ENCODE results near the gene TRABD2B. TPM values are rescaled to one million over a fixed set of nuclear protein-coding genes. Genes with fewer than 3 reads are reported as not detected.

Gene TRABD2B
- polyA plus RNA-seq, 2 donors: 0.24 to 0.34 TPM

GRCh38 chr1:47795102-47795501, 202.1 kb downstream of the TRABD2B start:
- no peaks in the 10 kb centered on the region for H3K9me3 ChIP-seq (ENCODE audit: control insufficient read depth in 2 of 2, insufficient read depth in 1 of 2, low read depth in 1 of 2, low read length in 1 of 2)
- no peak overlapping the region for H3K4me3 ChIP-seq (ENCODE audit: low read depth in 1 of 2, low read length in 2 of 2)
- 94 to 95% methylated on average over 2 of the region's 2 CpGs for WGBS, 2 donors
- no peaks in the 10 kb centered on the region for H3K36me3 ChIP-seq (ENCODE audit: control insufficient read depth in 2 of 2, insufficient read depth in 2 of 2, low read length in 1 of 2)
- H3K27ac ChIP-seq (ENCODE audit: low read depth in 2 of 2, low read length in 1 of 2): no peak overlapping the region
- H3K27me3 ChIP-seq (ENCODE audit: control insufficient read depth in 1 of 2, insufficient read depth in 2 of 2, low read length in 2 of 2): no peaks in the 10 kb centered on the region
- H3K4me1 ChIP-seq (ENCODE audit: control insufficient read depth in 2 of 2, insufficient read depth in 2 of 2, low read length in 1 of 2): peaks cover 0 to 11% of the 10 kb centered on the region in 2 donors

GRCh38 chr1:47794530-47794929, 202.7 kb downstream of the TRABD2B start:
- peaks cover 0 to 11% of the 10 kb centered on the region in 2 donors for H3K4me1 ChIP-seq (ENCODE audit: control insufficient read depth in 2 of 2, insufficient read depth in 2 of 2, low read length in 1 of 2)
- H3K4me3 ChIP-seq (ENCODE audit: low read depth in 1 of 2, low read length in 2 of 2): no peak overlapping the region
- no peaks in the 10 kb centered on the region for H3K9me3 ChIP-seq (ENCODE audit: control insufficient read depth in 2 of 2, insufficient read depth in 1 of 2, low read depth in 1 of 2, low read length in 1 of 2)
- H3K27me3 ChIP-seq (ENCODE audit: control insufficient read depth in 1 of 2, insufficient read depth in 2 of 2, low read length in 2 of 2): no peaks in the 10 kb centered on the region
- no peaks in the 10 kb centered on the region for H3K36me3 ChIP-seq (ENCODE audit: control insufficient read depth in 2 of 2, insufficient read depth in 2 of 2, low read length in 1 of 2)
- H3K27ac ChIP-seq (ENCODE audit: low read depth in 2 of 2, low read length in 1 of 2): no peak overlapping the region
- 94 to 96% methylated on average over 9 of the region's 9 CpGs for WGBS, 2 donors

- 70 to 78% methylated on average over 5 of the region's 5 CpGs for WGBS, 2 donors
- H3K4me1 ChIP-seq (ENCODE audit: control insufficient read depth in 2 of 2, insufficient read depth in 2 of 2, low read length in 1 of 2): peaks cover 0 to 11% of the 10 kb centered on the region in 2 donors
- no peak overlapping the region for H3K27ac ChIP-seq (ENCODE audit: low read depth in 2 of 2, low read length in 1 of 2)
- H3K27me3 ChIP-seq (ENCODE audit: control insufficient read depth in 1 of 2, insufficient read depth in 2 of 2, low read length in 2 of 2): no peaks in the 10 kb centered on the region
- no peak overlapping the region for H3K4me3 ChIP-seq (ENCODE audit: low read depth in 1 of 2, low read length in 2 of 2)
- no peaks in the 10 kb centered on the region for H3K36me3 ChIP-seq (ENCODE audit: control insufficient read depth in 2 of 2, insufficient read depth in 2 of 2, low read length in 1 of 2)
- no peaks in the 10 kb centered on the region for H3K9me3 ChIP-seq (ENCODE audit: control insufficient read depth in 2 of 2, insufficient read depth in 1 of 2, low read depth in 1 of 2, low read length in 1 of 2)
These were observed 203.1 kb downstream of the TRABD2B start for GRCh38 chr1:47794081-47794480.

GRCh38 chr1:47793563-47793962, 203.6 kb downstream of the TRABD2B start:
- H3K9me3 ChIP-seq (ENCODE audit: control insufficient read depth in 2 of 2, insufficient read depth in 1 of 2, low read depth in 1 of 2, low read length in 1 of 2): no peaks in the 10 kb centered on the region
- H3K27ac ChIP-seq (ENCODE audit: low read depth in 2 of 2, low read length in 1 of 2): no peak overlapping the region
- no peaks in the 10 kb centered on the region for H3K36me3 ChIP-seq (ENCODE audit: control insufficient read depth in 2 of 2, insufficient read depth in 2 of 2, low read length in 1 of 2)
- no peaks in the 10 kb centered on the region for H3K27me3 ChIP-seq (ENCODE audit: control insufficient read depth in 1 of 2, insufficient read depth in 2 of 2, low read length in 2 of 2)
- H3K4me1 ChIP-seq (ENCODE audit: control insufficient read depth in 2 of 2, insufficient read depth in 2 of 2, low read length in 1 of 2): peaks cover 0 to 11% of the 10 kb centered on the region in 2 donors
- no peak overlapping the region for H3K4me3 ChIP-seq (ENCODE audit: low read depth in 1 of 2, low read length in 2 of 2)

GRCh38 chr1:47792779-47793178, 204.4 kb downstream of the TRABD2B start:
- H3K36me3 ChIP-seq (ENCODE audit: control insufficient read depth in 2 of 2, insufficient read depth in 2 of 2, low read length in 1 of 2): no peaks in the 10 kb centered on the region
- peaks cover 0 to 11% of the 10 kb centered on the region in 2 donors for H3K4me1 ChIP-seq (ENCODE audit: control insufficient read depth in 2 of 2, insufficient read depth in 2 of 2, low read length in 1 of 2)
- H3K27ac ChIP-seq (ENCODE audit: low read depth in 2 of 2, low read length in 1 of 2): no peak overlapping the region
- no peak overlapping the region for H3K4me3 ChIP-seq (ENCODE audit: low read depth in 1 of 2, low read length in 2 of 2)
- H3K27me3 ChIP-seq (ENCODE audit: control insufficient read depth in 1 of 2, insufficient read depth in 2 of 2, low read length in 2 of 2): no peaks in the 10 kb centered on the region
- WGBS, 2 donors: 81 to 84% methylated on average over 3 of the region's 3 CpGs
- no peaks in the 10 kb centered on the region for H3K9me3 ChIP-seq (ENCODE audit: control insufficient read depth in 2 of 2, insufficient read depth in 1 of 2, low read depth in 1 of 2, low read length in 1 of 2)

GRCh38 chr1:47791879-47792608, 205.1 kb downstream of the TRABD2B start:
- 69 to 73% methylated on average over 7 of the region's 7 CpGs for WGBS, 2 donors
- H3K36me3 ChIP-seq (ENCODE audit: control insufficient read depth in 2 of 2, insufficient read depth in 2 of 2, low read length in 1 of 2): no peaks in the 10 kb centered on the region
- H3K27me3 ChIP-seq (ENCODE audit: control insufficient read depth in 1 of 2, insufficient read depth in 2 of 2, low read length in 2 of 2): no peaks in the 10 kb centered on the region
- H3K27ac ChIP-seq (ENCODE audit: low read depth in 2 of 2, low read length in 1 of 2): no peak overlapping the region
- peaks cover 0 to 6% of the 10 kb centered on the region in 2 donors for H3K4me1 ChIP-seq (ENCODE audit: control insufficient read depth in 2 of 2, insufficient read depth in 2 of 2, low read length in 1 of 2)
- H3K9me3 ChIP-seq (ENCODE audit: control insufficient read depth in 2 of 2, insufficient read depth in 1 of 2, low read depth in 1 of 2, low read length in 1 of 2): no peaks in the 10 kb centered on the region
- H3K4me3 ChIP-seq (ENCODE audit: low read depth in 1 of 2, low read length in 2 of 2): no peak overlapping the region

GRCh38 chr1:47788761-47789160, 208.4 kb downstream of the TRABD2B start:
- peaks cover 0 to 3% of the 10 kb centered on the region in 2 donors for H3K4me1 ChIP-seq (ENCODE audit: control insufficient read depth in 2 of 2, insufficient read depth in 2 of 2, low read length in 1 of 2)
- no peak overlapping the region for H3K27ac ChIP-seq (ENCODE audit: low read depth in 2 of 2, low read length in 1 of 2)
- no peaks in the 10 kb centered on the region for H3K27me3 ChIP-seq (ENCODE audit: control insufficient read depth in 1 of 2, insufficient read depth in 2 of 2, low read length in 2 of 2)
- no peaks in the 10 kb centered on the region for H3K9me3 ChIP-seq (ENCODE audit: control insufficient read depth in 2 of 2, insufficient read depth in 1 of 2, low read depth in 1 of 2, low read length in 1 of 2)
- H3K4me3 ChIP-seq (ENCODE audit: low read depth in 1 of 2, low read length in 2 of 2): no peak overlapping the region
- H3K36me3 ChIP-seq (ENCODE audit: control insufficient read depth in 2 of 2, insufficient read depth in 2 of 2, low read length in 1 of 2): no peaks in the 10 kb centered on the region
- 83 to 84% methylated on average over 4 of the region's 4 CpGs for WGBS, 2 donors

GRCh38 chr1:47787560-47787959, 209.6 kb downstream of the TRABD2B start:
- no peaks in the 10 kb centered on the region for H3K27me3 ChIP-seq (ENCODE audit: control insufficient read depth in 1 of 2, insufficient read depth in 2 of 2, low read length in 2 of 2)
- no peak overlapping the region for H3K27ac ChIP-seq (ENCODE audit: low read depth in 2 of 2, low read length in 1 of 2)
- 97 to 100% methylated on average over 1 of the region's 1 CpG for WGBS, 2 donors
- H3K4me3 ChIP-seq (ENCODE audit: low read depth in 1 of 2, low read length in 2 of 2): no peak overlapping the region
- H3K4me1 ChIP-seq (ENCODE audit: control insufficient read depth in 2 of 2, insufficient read depth in 2 of 2, low read length in 1 of 2): peaks cover 0 to 3% of the 10 kb centered on the region in 2 donors
- no peaks in the 10 kb centered on the region for H3K36me3 ChIP-seq (ENCODE audit: control insufficient read depth in 2 of 2, insufficient read depth in 2 of 2, low read length in 1 of 2)
- no peaks in the 10 kb centered on the region for H3K9me3 ChIP-seq (ENCODE audit: control insufficient read depth in 2 of 2, insufficient read depth in 1 of 2, low read depth in 1 of 2, low read length in 1 of 2)

GRCh38 chr1:47786316-47786715, 210.9 kb downstream of the TRABD2B start:
- Histone ChIP-seq H3K27me3 (ENCODE audit: control insufficient read depth in 1 of 2, insufficient read depth in 2 of 2, low read length in 2 of 2) (no peaks in the 10 kb centered on the region), H3K9me3 (ENCODE audit: control insufficient read depth in 2 of 2, insufficient read depth in 1 of 2, low read depth in 1 of 2, low read length in 1 of 2) (no peaks in the 10 kb centered on the region), H3K36me3 (ENCODE audit: control insufficient read depth in 2 of 2, insufficient read depth in 2 of 2, low read length in 1 of 2) (no peaks in the 10 kb centered on the region), H3K4me3 (ENCODE audit: low read depth in 1 of 2, low read length in 2 of 2) (no peak overlapping the region), H3K27ac (ENCODE audit: low read depth in 2 of 2, low read length in 1 of 2) (no peak overlapping the region), H3K4me1 (ENCODE audit: control insufficient read depth in 2 of 2, insufficient read depth in 2 of 2, low read length in 1 of 2) (peaks cover 0 to 11% of the 10 kb centered on the region in 2 donors)
- 72% methylated on average over 6 of the region's 6 CpGs for WGBS, 2 donors
